CD14-positive monocyte (primary cell): ENCODE data around the gene KCNQ1. TPM values are rescaled to one million over a fixed set of nuclear protein-coding genes. Genes with fewer than 3 reads are reported as not detected.

Experiments
- DNase-seq, 3 donors: peaks; one replicate each; pipeline ENCODE4 v3.0.0-alpha.2; 2011 to 2022
- H2AFZ ChIP-seq: 2 replicates; pipeline ENCODE4 v1.6.0; 2012; ENCODE audit warnings: mild to moderate bottlenecking, low read depth, low read length, inconsistent platforms; ENCODE audit not compliant: insufficient read depth, poor library complexity, severe bottlenecking
- H3K27ac ChIP-seq, 2 donors: 1 replicate in 1 of 2; 2 replicates in 1 of 2; pipeline ENCODE4 v1.5.1; 2012 to 2013; ENCODE audit warnings: low read length in 2 of 2, control low read depth in 1 of 2, inconsistent platforms in 1 of 2, low read depth in 1 of 2, mild to moderate bottlenecking in 1 of 2
- H3K27me3 ChIP-seq, 2 donors: one replicate each; pipeline versions ENCODE4 v1.6.0 to v1.6.1; 2011 to 2013; ENCODE audit warnings: low read length in 2 of 2; ENCODE audit not compliant: control insufficient read depth in 2 of 2, insufficient read depth in 2 of 2
- H3K36me3 ChIP-seq, 2 donors: replicated peaks in 1 of 2; 1 replicate in 1 of 2; 2 replicates in 1 of 2; pipeline versions ENCODE4 v1.5.1 to v1.6.1; 2012 to 2013; ENCODE audit warnings: low read length in 2 of 2, control low read depth in 1 of 2, inconsistent platforms in 1 of 2, mild to moderate bottlenecking in 1 of 2; ENCODE audit not compliant: insufficient read depth in 2 of 2, control insufficient read depth in 1 of 2
- H3K4me1 ChIP-seq, 2 donors: 1 replicate in 1 of 2; 2 replicates in 1 of 2; pipeline versions ENCODE4 v1.5.1 to v1.6.1; 2012 to 2013; ENCODE audit warnings: low read length in 2 of 2, control low read depth in 1 of 2, inconsistent platforms in 1 of 2, mild to moderate bottlenecking in 1 of 2, moderate library complexity in 1 of 2; ENCODE audit not compliant: insufficient read depth in 2 of 2, control insufficient read depth in 1 of 2
- H3K4me2 ChIP-seq: replicated peaks from 2 replicates; pipeline ENCODE3; 2012; ENCODE audit warnings: low read length, moderate library complexity, mild to moderate bottlenecking; ENCODE audit not compliant: poor library complexity, severe bottlenecking; ENCODE audit errors: extremely low read depth
- H3K4me3 ChIP-seq, 3 experiments: fragments of 200-600 bp in 1 of 3; sonication (generic) in 1 of 3; replicated peaks in 1 of 3; 1 replicate in 2 of 3; 2 replicates in 1 of 3; pipeline ENCODE4 v1.5.1; 2011 to 2013; ENCODE audit warnings: low read length in 3 of 3, mild to moderate bottlenecking in 3 of 3, control low read depth in 2 of 3, low read depth in 2 of 3, inconsistent platforms in 1 of 3, moderate library complexity in 1 of 3
- H3K79me2 ChIP-seq: 2 replicates; pipeline ENCODE4 v1.6.0; 2012; ENCODE audit warnings: mild to moderate bottlenecking, control low read depth, inconsistent platforms, low read length, moderate library complexity; ENCODE audit not compliant: insufficient read depth
- H3K9ac ChIP-seq: 2 replicates; pipeline ENCODE4 v1.6.0; 2017; ENCODE audit warnings: low read length, mild to moderate bottlenecking; ENCODE audit not compliant: insufficient read depth, poor library complexity, severe bottlenecking
- H3K9me3 ChIP-seq, 2 donors: replicated peaks in 1 of 2; 1 replicate in 1 of 2; 2 replicates in 1 of 2; pipeline versions ENCODE4 v1.5.1 to v1.6.1; 2012 to 2013; ENCODE audit warnings: low read length in 2 of 2, control low read depth in 1 of 2; ENCODE audit not compliant: control insufficient read depth in 1 of 2, insufficient read depth in 1 of 2
- H4K20me1 ChIP-seq: 2 replicates; pipeline ENCODE4 v1.6.0; 2012; ENCODE audit warnings: mild to moderate bottlenecking, low read length, control low read depth, moderate library complexity; ENCODE audit not compliant: insufficient read depth
- H3K27ac Mint-ChIP-seq, 7 donors: one replicate each; pipeline ENCODE4 v1.8.0; 2020; ENCODE audit warnings: mild to moderate bottlenecking in 7 of 7, mixed read lengths in 7 of 7, moderate library complexity in 6 of 7, inconsistent platforms in 2 of 7
- H3K27me3 Mint-ChIP-seq, 3 donors: one replicate each; pipeline ENCODE4 v1.8.0; 2021 to 2022; ENCODE audit warnings: low read depth in 3 of 3, mild to moderate bottlenecking in 3 of 3, mixed read lengths in 3 of 3, moderate library complexity in 3 of 3, inconsistent platforms in 1 of 3
- H3K36me3 Mint-ChIP-seq, 2 donors: one replicate each; pipeline ENCODE4 v1.8.0; 2020; ENCODE audit warnings: mixed read lengths in 2 of 2, inconsistent platforms in 1 of 2, mild to moderate bottlenecking in 1 of 2
- H3K4me1 Mint-ChIP-seq: one replicate; pipeline ENCODE4 v1.8.0; 2020; ENCODE audit warnings: mild to moderate bottlenecking, mixed read lengths
- H3K4me3 Mint-ChIP-seq, 2 donors: one replicate each; pipeline ENCODE4 v1.8.0; 2020; ENCODE audit warnings: mild to moderate bottlenecking in 2 of 2, mixed read lengths in 2 of 2, moderate library complexity in 1 of 2
- H3K9me3 Mint-ChIP-seq, 7 donors: one replicate each; pipeline ENCODE4 v1.8.0; 2020 to 2022; ENCODE audit warnings: mixed read lengths in 7 of 7, mild to moderate bottlenecking in 6 of 7, moderate library complexity in 6 of 7, inconsistent platforms in 2 of 7
- CTCF ChIP-seq: fragments of 200-600 bp; IDR thresholded peaks from one replicate; pipeline ENCODE4 v1.8.0; 2022; ENCODE audit warnings: antibody characterized with exemption, mild to moderate bottlenecking
- WGBS: methylation state at CpG from one replicate; pipeline ENCODE4 v1.1.5; 2013; ENCODE audit warnings: missing lambda C conversion rate; ENCODE audit not compliant: insufficient coverage; 5-methylcytosine and 5-hydroxymethylcytosine counted together
- intact Hi-C, 2 donors: fragments of 100-400 bp; cut with micrococcal nuclease; formaldehyde crosslinking; loops; one replicate each; pipeline versions ENCODE4 v1.15.0 to v1.15.1; 2023
- polyA plus RNA-seq, 3 donors: library from polyadenylated mRNA; depleted of rRNA in 1 of 3; unstranded in 2 of 3; stranded (reverse) in 1 of 3; fragments of 300-500 nt in 2 of 3; fragments of >200 nt in 1 of 3; fragmentation: Illumina TruSeq in 2 of 3; gene quantifications; 1 replicate in 2 of 3; 2 replicates in 1 of 3; pipeline ENCODE4 v1.2.3, GENCODE V29; 2012 to 2021

KCNQ1 gene
- polyA plus RNA-seq, 3 donors, result 14.9 to 31.8 (median 21.6) TPM

- Mint-ChIP-seq H3K27ac (no peak overlapping the region), H3K4me1 (peaks cover 2% of the 10 kb centered on the region), H3K36me3 (peaks cover 18 to 21% of the 10 kb centered on the region in 2 donors), H3K9me3 (peaks cover 0 to 8% (median 4%) of the 10 kb centered on the region in 7 donors), H3K4me3 (no peak overlapping the region), H3K27me3 (peaks cover 3 to 9% (median 7%) of the 10 kb centered on the region in 3 donors)
- DNase-seq, result no peak
- TF ChIP-seq CTCF, result no peak
- 73% methylated on average over 18 of the region's 20 CpGs for WGBS
- Histone ChIP-seq H3K4me2 (no peak overlapping the region), H3K36me3 (no peaks in the 10 kb centered on the region), H4K20me1 (peaks cover 27% of the 10 kb centered on the region), H3K9ac (no peak overlapping the region), H3K4me3 (no peak overlapping the region), H3K4me1 (no peaks in the 10 kb centered on the region), H2AFZ (no peak overlapping the region), H3K27me3 (no peaks in the 10 kb centered on the region), H3K9me3 (no peaks in the 10 kb centered on the region), H3K27ac (no peak overlapping the region), H3K79me2 (no peaks in the 10 kb centered on the region)
- intact Hi-C loops, result no loop called here
These were observed 358.6 kb downstream of the KCNQ1 start for GRCh38 chr11:2803186-2804091.

- no peak overlapping the region for H2AFZ ChIP-seq
- no peaks in the 10 kb centered on the region for H3K27me3 ChIP-seq
- no peaks in the 10 kb centered on the region for H3K79me2 ChIP-seq
- H3K9me3 ChIP-seq, result no peaks in the 10 kb centered on the region
- H3K4me1 ChIP-seq, result no peaks in the 10 kb centered on the region
- no peak overlapping the region for H3K4me3 Mint-ChIP-seq
- TF ChIP-seq CTCF, result no peak
- peaks cover 17 to 20% of the 10 kb centered on the region in 2 donors for H3K36me3 Mint-ChIP-seq
- H3K4me2 ChIP-seq, result no peak overlapping the region
- H3K27ac ChIP-seq, result no peak overlapping the region
- H3K27ac Mint-ChIP-seq, result no peak overlapping the region
- peaks cover 1 to 11% (median 7%) of the 10 kb centered on the region in 3 donors for H3K27me3 Mint-ChIP-seq
- peaks cover 2% of the 10 kb centered on the region for H3K4me1 Mint-ChIP-seq
- no peak for DNase-seq
- no peaks in the 10 kb centered on the region for H3K36me3 ChIP-seq
- intact Hi-C loops, result no loop called here
- H4K20me1 ChIP-seq, result peaks cover 27% of the 10 kb centered on the region
- peaks cover under 1 to 3% (median 2%) of the 10 kb centered on the region in 7 donors for H3K9me3 Mint-ChIP-seq
- no peak overlapping the region for H3K9ac ChIP-seq
- WGBS, result 94% methylated on average over 7 of the region's 10 CpGs
- H3K4me3 ChIP-seq, result no peak overlapping the region
These were observed 359.4 kb downstream of the KCNQ1 start for GRCh38 chr11:2804189-2804588.
